Fibroblast of skin of back (primary cell): ENCODE results near the gene ARHGAP18.

Experiments used
- DNase-seq: peaks from one replicate; pipeline ENCODE4 v3.0.0-alpha.2; 2013

Gene ARHGAP18

GRCh38 chr6:129609635-129610034 is 100.3 kb downstream of the ARHGAP18 start:
- DNase-seq: no peak

GRCh38 chr6:129608886-129609537 is 101.0 kb downstream of the ARHGAP18 start:
- no peak for DNase-seq

GRCh38 chr6:129607581-129608186 is 102.3 kb downstream of the ARHGAP18 start:
- peak; percentile 43 for DNase-seq

- peak; percentile 58 for DNase-seq
These were observed 103.3 kb downstream of the ARHGAP18 start for GRCh38 chr6:129606664-129607063.

- no peak for DNase-seq
These were observed 104.0 kb downstream of the ARHGAP18 start for GRCh38 chr6:129605967-129606366.

- DNase-seq: no peak
These were observed 104.9 kb downstream of the ARHGAP18 start for GRCh38 chr6:129605095-129605494.

GRCh38 chr6:129604321-129604720 is 105.7 kb downstream of the ARHGAP18 start:
- DNase-seq: no peak

- no peak for DNase-seq
These were observed 106.2 kb downstream of the ARHGAP18 start for GRCh38 chr6:129603741-129604140.

GRCh38 chr6:129601323-129601722 is 108.7 kb downstream of the ARHGAP18 start:
- no peak for DNase-seq

- DNase-seq: no peak
These were observed 110.5 kb downstream of the ARHGAP18 start for GRCh38 chr6:129599467-129599866.

- peak; percentile 75 for DNase-seq
These were observed 111.5 kb downstream of the ARHGAP18 start for GRCh38 chr6:129598244-129599187.

- no peak for DNase-seq
These were observed 112.8 kb downstream of the ARHGAP18 start for GRCh38 chr6:129597023-129597713.

- no peak for DNase-seq
These were observed 113.5 kb downstream of the ARHGAP18 start for GRCh38 chr6:129596522-129596921.

GRCh38 chr6:129593233-129593564 is 116.8 kb downstream of the ARHGAP18 start:
- DNase-seq: no peak

- DNase-seq: no peak
These were observed 117.3 kb downstream of the ARHGAP18 start for GRCh38 chr6:129592516-129593232.

- peak; percentile 96 for DNase-seq
These were observed 119.5 kb downstream of the ARHGAP18 start for GRCh38 chr6:129590408-129591022.

- peak; percentile 33 for DNase-seq
These were observed 123.2 kb downstream of the ARHGAP18 start for GRCh38 chr6:129586815-129587214.

GRCh38 chr6:129583866-129584265 is 126.1 kb downstream of the ARHGAP18 start:
- no peak for DNase-seq

- DNase-seq: no peak
These were observed 131.7 kb downstream of the ARHGAP18 start for GRCh38 chr6:129578315-129578714.

- peak; percentile 40 for DNase-seq
These were observed 132.3 kb downstream of the ARHGAP18 start for GRCh38 chr6:129577691-129578090.

GRCh38 chr6:129576456-129576855 is 133.5 kb downstream of the ARHGAP18 start:
- DNase-seq: no peak
